H9 (cell line): Measurements from ENCODE around the gene PEX7. TPM values are rescaled to one million over a fixed set of nuclear protein-coding genes. Genes with fewer than 3 reads are reported as not detected.

Source experiments
- DNase-seq: peaks from one replicate; pipeline ENCODE4 v3.0.0-alpha.2; 2017
- H2AFZ ChIP-seq: one replicate; pipeline ENCODE4 v1.6.1; 2013; ENCODE audit warnings: mild to moderate bottlenecking, low read length, control low read depth, moderate library complexity
- H2AK5ac ChIP-seq: 2 replicates; pipeline ENCODE4 v1.6.1; 2013; ENCODE audit warnings: low read length, control low read depth, mixed read lengths; ENCODE audit not compliant: insufficient read length
- H2BK120ac ChIP-seq: one replicate; pipeline ENCODE4 v1.6.1; 2013; ENCODE audit warnings: low read depth, mild to moderate bottlenecking, low read length, control low read depth, inconsistent platforms; ENCODE audit not compliant: poor library complexity, severe bottlenecking
- H2BK12ac ChIP-seq: 2 replicates; pipeline ENCODE4 v1.6.1; 2013; ENCODE audit warnings: low read length, control low read depth, mixed read lengths, low read depth; ENCODE audit not compliant: insufficient read length
- H2BK15ac ChIP-seq: 2 replicates; pipeline ENCODE4 v1.6.1; 2013; ENCODE audit warnings: low read depth, low read length, control low read depth
- H2BK20ac ChIP-seq: one replicate; pipeline ENCODE4 v1.6.1; 2013; ENCODE audit warnings: low read depth, mild to moderate bottlenecking, low read length, control low read depth, inconsistent platforms; ENCODE audit not compliant: poor library complexity, severe bottlenecking
- H2BK5ac ChIP-seq: 2 replicates; pipeline ENCODE4 v1.6.1; 2013; ENCODE audit warnings: low read length, control low read depth, mixed read lengths; ENCODE audit not compliant: insufficient read length
- H3K14ac ChIP-seq: 2 replicates; pipeline ENCODE4 v1.6.1; 2013; ENCODE audit warnings: low read length, control low read depth; ENCODE audit not compliant: insufficient read depth
- H3K18ac ChIP-seq: 2 replicates; pipeline ENCODE4 v1.6.1; 2013; ENCODE audit warnings: low read depth, mild to moderate bottlenecking, mixed read lengths, low read length, control low read depth; ENCODE audit not compliant: insufficient read length
- H3K23ac ChIP-seq: 2 replicates; pipeline ENCODE4 v1.6.1; 2013; ENCODE audit warnings: low read length, control low read depth, mixed read lengths, low read depth; ENCODE audit not compliant: insufficient read length
- H3K23me2 ChIP-seq: 2 replicates; pipeline ENCODE4 v1.6.1; 2013; ENCODE audit warnings: low read depth, mild to moderate bottlenecking, mixed read lengths, low read length, control low read depth; ENCODE audit not compliant: insufficient read length, poor library complexity, severe bottlenecking
- H3K27ac ChIP-seq: 2 replicates; pipeline ENCODE4 v1.5.1; 2013; ENCODE audit warnings: low read length, control low read depth, mixed read lengths, low read depth; ENCODE audit not compliant: insufficient read length
- H3K27me3 ChIP-seq: 2 replicates; pipeline ENCODE4 v1.6.1; 2013; ENCODE audit warnings: low read length, control low read depth, inconsistent platforms; ENCODE audit not compliant: insufficient read depth
- H3K4ac ChIP-seq: 2 replicates; pipeline ENCODE4 v1.6.1; 2013; ENCODE audit warnings: low read depth, mild to moderate bottlenecking, control low read depth, inconsistent platforms, low read length, moderate library complexity
- H3K4me1 ChIP-seq: 2 replicates; pipeline ENCODE4 v1.6.1; 2013; ENCODE audit warnings: low read length, control low read depth, inconsistent platforms; ENCODE audit not compliant: insufficient read depth
- H3K4me2 ChIP-seq: 2 replicates; pipeline ENCODE4 v1.6.1; 2013; ENCODE audit warnings: low read length, control low read depth, mixed read lengths; ENCODE audit not compliant: insufficient read length, insufficient read depth
- H3K56ac ChIP-seq: 2 replicates; pipeline ENCODE4 v1.6.1; 2013; ENCODE audit warnings: low read depth, mild to moderate bottlenecking, mixed read lengths, low read length, control low read depth; ENCODE audit not compliant: insufficient read length
- H3K79me1 ChIP-seq: 2 replicates; pipeline ENCODE4 v1.6.1; 2013; ENCODE audit warnings: low read depth, mild to moderate bottlenecking, moderate library complexity, low read length, control low read depth, inconsistent platforms; ENCODE audit not compliant: insufficient read depth, poor library complexity, severe bottlenecking
- H3K79me2 ChIP-seq: 2 replicates; pipeline ENCODE4 v1.6.1; 2013; ENCODE audit warnings: low read length, control low read depth, inconsistent platforms; ENCODE audit not compliant: insufficient read depth
- H3K9ac ChIP-seq: 2 replicates; pipeline ENCODE4 v1.6.1; 2013; ENCODE audit warnings: low read length, control low read depth, mixed read lengths; ENCODE audit not compliant: insufficient read length; ENCODE audit errors: extremely low read depth
- H3K9me3 ChIP-seq: one replicate; pipeline ENCODE4 v1.6.1; 2013; ENCODE audit warnings: low read depth, low read length, inconsistent platforms; ENCODE audit not compliant: control insufficient read depth
- H3T11ph ChIP-seq: one replicate; pipeline ENCODE4 v1.6.1; 2013; ENCODE audit warnings: mild to moderate bottlenecking, low read length, control low read depth, inconsistent platforms
- H4K20me1 ChIP-seq: one replicate; pipeline ENCODE4 v1.6.1; 2013; ENCODE audit not compliant: control insufficient read depth, insufficient read length, insufficient read depth
- H4K5ac ChIP-seq: 2 replicates; pipeline ENCODE4 v1.6.1; 2013; ENCODE audit warnings: low read depth, mild to moderate bottlenecking, mixed read lengths, low read length, control low read depth; ENCODE audit not compliant: insufficient read length
- H4K8ac ChIP-seq: replicated peaks from 2 replicates; pipeline ENCODE4 v1.6.1; 2013; ENCODE audit warnings: low read length, control low read depth, mixed read lengths, low read depth; ENCODE audit not compliant: insufficient read length
- H4K91ac ChIP-seq: 2 replicates; pipeline ENCODE4 v1.6.1; 2013; ENCODE audit warnings: low read depth, mild to moderate bottlenecking, moderate library complexity, mixed read lengths, low read length, control low read depth; ENCODE audit not compliant: insufficient read length
- H3K27ac Mint-ChIP-seq, 3 experiments: 2 replicates in 2 of 3; 3 replicates in 1 of 3; pipeline ENCODE4 v1.8.0; 2020 to 2021; ENCODE audit warnings: mixed read lengths in 3 of 3, mild to moderate bottlenecking in 1 of 3, moderate library complexity in 1 of 3
- H3K27me3 Mint-ChIP-seq: 2 replicates; pipeline ENCODE4 v1.8.0; 2021; ENCODE audit warnings: low read depth, mild to moderate bottlenecking, moderate library complexity, mixed read lengths
- H3K36me3 Mint-ChIP-seq, 3 experiments: 2 replicates in 2 of 3; 3 replicates in 1 of 3; pipeline ENCODE4 v1.8.0; 2020 to 2021; ENCODE audit warnings: low read depth in 3 of 3, mixed read lengths in 3 of 3; ENCODE audit not compliant: insufficient read depth in 1 of 3
- H3K4me1 Mint-ChIP-seq, 2 experiments: 2 replicates each; pipeline ENCODE4 v1.8.0; 2020; ENCODE audit warnings: mixed read lengths in 2 of 2
- H3K4me3 Mint-ChIP-seq, 2 experiments: 2 replicates in 1 of 2; 3 replicates in 1 of 2; pipeline ENCODE4 v1.8.0; 2020 to 2021; ENCODE audit warnings: mild to moderate bottlenecking in 2 of 2, mixed read lengths in 2 of 2, moderate library complexity in 1 of 2
- H3K9me3 Mint-ChIP-seq, 2 experiments: 2 replicates in 1 of 2; 3 replicates in 1 of 2; pipeline ENCODE4 v1.8.0; 2020; ENCODE audit warnings: mild to moderate bottlenecking in 2 of 2, mixed read lengths in 2 of 2, moderate library complexity in 1 of 2
- WGBS: extraction: QIAGEN DNeasy Blood & Tissue Kit; methylation state at CpG from one replicate; pipeline ENCODE4 v1.1.7; 2013; ENCODE audit warnings: missing lambda C conversion rate, low lambda C conversion rate, mixed read lengths; ENCODE audit not compliant: insufficient read length; ENCODE audit errors: extremely low coverage; 5-methylcytosine and 5-hydroxymethylcytosine counted together
- total RNA-seq: library from RNA; stranded (reverse); gene quantifications from 2 replicates; pipeline ENCODE4 v1.2.1, GENCODE V29; 2021
- TF ChIP-seq, protein P1 (sequence below): fragments of 200-600 bp; sonication (generic); conservative IDR thresholded peaks from 3 replicates; pipeline ENCODE4 v1.8.0; 2021; ENCODE audit warnings: antibody characterized with exemption, mild to moderate bottlenecking

The PEX7 gene
- total RNA-seq, 1 experiment from 2014 or later = 8.4 TPM

DNA sequence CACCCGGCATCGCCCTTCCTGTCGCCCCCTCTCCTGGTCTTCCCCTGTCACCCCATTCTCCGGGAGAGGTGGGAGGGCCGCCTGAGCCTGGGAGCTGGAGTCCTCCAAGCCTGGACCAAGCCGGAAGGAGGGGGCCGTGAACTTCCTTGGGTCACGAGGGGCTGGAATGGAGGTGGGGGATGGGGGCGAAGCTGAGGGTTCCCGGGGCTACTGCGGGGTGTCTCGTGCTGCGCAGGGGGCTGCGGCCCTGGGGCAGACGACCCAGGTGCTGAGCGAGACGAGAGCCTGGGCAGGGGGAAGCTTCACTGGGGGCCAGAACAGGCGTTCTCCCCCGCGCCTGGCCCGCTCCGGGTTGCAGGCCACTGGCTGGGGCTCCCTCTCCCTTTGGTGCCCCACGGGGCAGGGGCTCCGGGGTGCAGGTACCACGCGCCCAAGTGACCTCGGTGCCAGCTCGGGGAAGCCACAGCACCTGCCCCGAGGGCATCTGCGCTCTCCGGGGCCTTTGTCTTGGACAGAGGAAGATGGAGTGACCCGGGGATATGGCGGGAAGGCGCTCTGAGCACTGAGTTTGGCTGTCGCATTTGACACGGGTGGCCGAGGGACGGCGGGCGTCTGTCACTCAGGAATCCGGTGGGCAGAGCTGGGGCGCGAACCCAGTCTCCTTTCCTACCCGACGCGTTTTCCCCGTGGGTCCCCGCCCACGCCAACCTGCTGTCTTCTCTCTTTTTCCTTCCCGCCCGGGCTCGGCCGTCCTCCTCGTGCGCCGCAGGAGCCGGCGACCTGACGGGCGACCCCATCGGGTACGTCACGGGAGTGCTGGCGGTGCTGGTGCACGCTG lies 100.9 kb downstream of the PEX7 start:
- Mint-ChIP-seq H3K27ac (no peak overlapping the region), H3K27me3 (peaks cover 78% of the 10 kb centered on the region), H3K4me3 (peak overlapping the region; percentile 53 to 74), H3K36me3 (no peaks in the 10 kb centered on the region; a peak in 2 of 7 replicates), H3K4me1 (peaks cover 7 to 19% of the 10 kb centered on the region in 2 experiments), H3K9me3 (no peaks in the 10 kb centered on the region; a peak in 1 of 5 replicates)
- DNase-seq = peak; percentile 71
- H3K14ac ChIP-seq = no peak overlapping the region
- no peak overlapping the region for H2BK15ac ChIP-seq
- no peak overlapping the region for H2AK5ac ChIP-seq
- no peak overlapping the region for H2BK120ac ChIP-seq
- no peaks in the 10 kb centered on the region for H3K79me2 ChIP-seq
- no peak overlapping the region for H2BK20ac ChIP-seq
- H2BK5ac ChIP-seq = no peak overlapping the region
- no peak overlapping the region for H3K4ac ChIP-seq
- H3K56ac ChIP-seq = no peak overlapping the region
- no peak overlapping the region for H3T11ph ChIP-seq
- no peak overlapping the region for H3K9ac ChIP-seq
- peaks cover 26% of the 10 kb centered on the region; the same call in 1 of the 2 replicates for H3K27me3 ChIP-seq
- no peak overlapping the region for H3K23ac ChIP-seq
- no peak overlapping the region for H3K18ac ChIP-seq
- H4K5ac ChIP-seq = no peak overlapping the region
- H3K23me2 ChIP-seq = peaks cover 25% of the 10 kb centered on the region
- no peak overlapping the region for H2BK12ac ChIP-seq
- H4K8ac ChIP-seq = no peak overlapping the region
- H3K4me2 ChIP-seq = peak overlapping the region; percentile 55
- no peaks in the 10 kb centered on the region for H4K20me1 ChIP-seq
- H3K79me1 ChIP-seq = no peaks in the 10 kb centered on the region
- TF ChIP-seq, protein P1, sequence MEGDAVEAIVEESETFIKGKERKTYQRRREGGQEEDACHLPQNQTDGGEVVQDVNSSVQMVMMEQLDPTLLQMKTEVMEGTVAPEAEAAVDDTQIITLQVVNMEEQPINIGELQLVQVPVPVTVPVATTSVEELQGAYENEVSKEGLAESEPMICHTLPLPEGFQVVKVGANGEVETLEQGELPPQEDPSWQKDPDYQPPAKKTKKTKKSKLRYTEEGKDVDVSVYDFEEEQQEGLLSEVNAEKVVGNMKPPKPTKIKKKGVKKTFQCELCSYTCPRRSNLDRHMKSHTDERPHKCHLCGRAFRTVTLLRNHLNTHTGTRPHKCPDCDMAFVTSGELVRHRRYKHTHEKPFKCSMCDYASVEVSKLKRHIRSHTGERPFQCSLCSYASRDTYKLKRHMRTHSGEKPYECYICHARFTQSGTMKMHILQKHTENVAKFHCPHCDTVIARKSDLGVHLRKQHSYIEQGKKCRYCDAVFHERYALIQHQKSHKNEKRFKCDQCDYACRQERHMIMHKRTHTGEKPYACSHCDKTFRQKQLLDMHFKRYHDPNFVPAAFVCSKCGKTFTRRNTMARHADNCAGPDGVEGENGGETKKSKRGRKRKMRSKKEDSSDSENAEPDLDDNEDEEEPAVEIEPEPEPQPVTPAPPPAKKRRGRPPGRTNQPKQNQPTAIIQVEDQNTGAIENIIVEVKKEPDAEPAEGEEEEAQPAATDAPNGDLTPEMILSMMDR = no peak
- no CpG with 5 or more reads among the region's 65 CpGs for WGBS
- peaks cover 2% of the 10 kb centered on the region; the same call in 1 of the 2 replicates for H3K4me1 ChIP-seq
- no peak overlapping the region for H2AFZ ChIP-seq
- no peak overlapping the region for H3K27ac ChIP-seq
- H4K91ac ChIP-seq = no peak overlapping the region
- H3K9me3 ChIP-seq = no peaks in the 10 kb centered on the region
